Cerebellar nuclear complex (tissue), 1 donor: Measurements from ENCODE around the gene DFFB.

ENCODE experiments used
- DNase-seq, 2 experiments: peaks; one replicate each; lab custom pipeline; 2025; lab: John Stamatoyannopoulos, UW

The DFFB gene

GRCh38 chr1:3926956-3927355 lies 69.7 kb downstream of the DFFB start:
- DNase-seq: no peak

GRCh38 chr1:3928586-3928985 lies 71.3 kb downstream of the DFFB start:
- DNase-seq: no peak

- DNase-seq: no peak
These were observed 71.8 kb downstream of the DFFB start for GRCh38 chr1:3929126-3929525.

- DNase-seq: no peak
These were observed 73.2 kb downstream of the DFFB start for GRCh38 chr1:3930301-3931006.

- no peak for DNase-seq
These were observed 74.0 kb downstream of the DFFB start for GRCh38 chr1:3931007-3931912.

- DNase-seq: no peak
These were observed 75.1 kb downstream of the DFFB start for GRCh38 chr1:3932156-3932919.
